Activated T-helper 1 cell treated with Interleukin-2 at 50 U/mL for 16 hours (primary cell): ENCODE data around the gene FBLIM1.

ENCODE experiments used
- DNase-seq: peaks from one replicate; pipeline ENCODE4 v3.0.0-alpha.2; 2020; ENCODE audit warnings: low read depth

Gene FBLIM1, protein sequence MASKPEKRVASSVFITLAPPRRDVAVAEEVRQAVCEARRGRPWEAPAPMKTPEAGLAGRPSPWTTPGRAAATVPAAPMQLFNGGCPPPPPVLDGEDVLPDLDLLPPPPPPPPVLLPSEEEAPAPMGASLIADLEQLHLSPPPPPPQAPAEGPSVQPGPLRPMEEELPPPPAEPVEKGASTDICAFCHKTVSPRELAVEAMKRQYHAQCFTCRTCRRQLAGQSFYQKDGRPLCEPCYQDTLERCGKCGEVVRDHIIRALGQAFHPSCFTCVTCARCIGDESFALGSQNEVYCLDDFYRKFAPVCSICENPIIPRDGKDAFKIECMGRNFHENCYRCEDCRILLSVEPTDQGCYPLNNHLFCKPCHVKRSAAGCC

GRCh38 chr1:15758343-15758931 lies at the start of gene FBLIM1:
TSS of gene FBLIM1 (plus strand) at chr1:15758795. CDS start at chr1:15764984, 6,189 bp downstream.
- DNase-seq, result no peak

- no peak for DNase-seq
Observed at GRCh38 chr1:15709226-15709625, 49.4 kb upstream of the FBLIM1 start.

DNA sequence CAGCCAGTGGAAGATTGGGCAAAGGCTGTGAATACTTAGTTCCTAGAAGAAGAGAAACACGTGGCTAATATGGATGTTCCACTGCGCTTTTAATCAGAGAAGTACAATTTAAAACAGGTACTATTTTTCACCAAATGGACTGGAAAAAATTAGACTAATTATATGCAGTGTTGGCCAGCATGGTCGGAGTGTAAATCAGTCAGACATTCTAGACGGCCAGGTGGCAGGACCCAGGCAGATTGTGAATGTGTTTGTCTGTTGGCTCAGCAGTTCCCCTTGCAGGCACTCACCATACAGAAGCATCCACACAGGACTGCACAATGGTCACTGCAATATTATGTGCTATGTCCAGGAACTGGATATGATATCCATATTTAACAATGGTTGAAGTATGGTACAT lies 46.4 kb upstream of the FBLIM1 start:
- no peak for DNase-seq

DNA sequence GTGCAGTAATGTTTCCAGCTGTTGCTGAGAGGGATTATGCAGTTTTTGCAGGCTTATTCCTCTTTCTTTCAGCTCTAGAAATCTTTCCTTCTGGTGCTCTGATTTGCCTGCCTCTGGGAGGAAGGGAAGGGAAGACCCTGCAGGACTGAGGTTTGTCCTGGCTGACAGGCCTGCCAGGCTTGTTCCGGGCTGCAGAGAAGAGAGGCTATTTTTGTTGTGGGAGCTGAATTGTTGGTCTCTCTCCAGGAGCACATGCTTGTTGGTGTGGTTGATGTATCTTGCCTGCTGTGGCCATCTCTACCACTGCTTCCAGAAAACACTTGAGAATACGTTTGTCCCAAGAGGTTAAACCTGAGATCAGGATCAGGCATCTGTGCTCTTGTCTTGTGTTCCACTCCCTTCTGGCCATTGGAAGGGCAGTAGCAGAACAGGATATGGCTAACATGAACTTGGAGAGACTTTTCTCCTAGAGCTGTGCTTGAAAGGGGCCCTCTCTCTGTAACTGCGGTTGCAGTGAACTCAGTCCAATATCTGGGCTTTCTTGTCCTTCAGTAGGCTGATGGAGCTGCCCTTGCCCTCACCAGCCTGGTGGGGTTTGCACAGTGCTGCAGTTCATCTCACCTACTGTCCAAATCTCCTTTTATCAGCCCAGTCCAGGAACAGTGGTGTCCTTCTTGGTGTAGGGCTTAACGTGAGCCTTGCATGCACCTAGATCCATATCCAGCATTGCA lies 44.0 kb upstream of the FBLIM1 start:
- no peak for DNase-seq

GRCh38 chr1:15717418-15718125 lies 41.0 kb upstream of the FBLIM1 start:
- DNase-seq, result no peak

- DNase-seq, result no peak
Observed at GRCh38 chr1:15718199-15718601, 40.4 kb upstream of the FBLIM1 start.

GRCh38 chr1:15719381-15720120 lies 39.0 kb upstream of the FBLIM1 start:
- no peak for DNase-seq

- no peak for DNase-seq
Observed at GRCh38 chr1:15720861-15721260, 37.7 kb upstream of the FBLIM1 start.

- DNase-seq, result no peak
Observed at GRCh38 chr1:15722411-15722810, 36.2 kb upstream of the FBLIM1 start.

DNA sequence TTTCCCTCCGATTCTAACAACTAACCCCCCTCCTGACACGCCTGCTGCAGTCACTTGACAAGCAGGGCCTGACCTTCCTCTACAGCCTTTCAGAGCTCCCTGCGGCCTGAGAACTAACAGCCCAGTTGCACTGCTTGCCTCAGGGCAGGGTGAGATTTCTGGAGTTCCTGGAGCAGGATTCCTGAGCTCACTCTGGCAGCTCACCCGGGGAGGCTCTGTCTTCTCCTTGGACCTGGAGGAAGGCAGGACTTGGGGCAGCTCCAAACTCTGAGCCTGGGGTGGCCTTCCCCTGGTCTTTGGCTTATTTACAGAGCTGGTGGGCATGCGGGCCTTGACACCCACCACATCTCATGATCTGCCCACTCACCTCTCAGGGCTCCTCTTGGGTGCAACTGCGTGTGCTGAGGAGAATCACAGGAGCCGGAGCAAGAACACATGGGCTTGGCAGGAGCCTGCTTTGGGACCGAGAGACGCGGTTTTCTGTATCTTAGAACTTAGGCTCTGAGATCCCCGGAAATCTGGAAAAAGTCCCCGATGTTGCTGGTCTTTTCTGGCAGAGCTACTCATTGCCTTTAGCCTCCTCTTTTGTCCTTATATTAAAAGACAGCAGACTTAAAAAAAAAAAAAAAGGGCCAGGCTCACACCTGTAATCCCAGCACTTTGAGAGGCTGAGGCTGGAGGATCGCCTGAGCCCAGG lies 35.6 kb upstream of the FBLIM1 start:
- no peak for DNase-seq

DNA sequence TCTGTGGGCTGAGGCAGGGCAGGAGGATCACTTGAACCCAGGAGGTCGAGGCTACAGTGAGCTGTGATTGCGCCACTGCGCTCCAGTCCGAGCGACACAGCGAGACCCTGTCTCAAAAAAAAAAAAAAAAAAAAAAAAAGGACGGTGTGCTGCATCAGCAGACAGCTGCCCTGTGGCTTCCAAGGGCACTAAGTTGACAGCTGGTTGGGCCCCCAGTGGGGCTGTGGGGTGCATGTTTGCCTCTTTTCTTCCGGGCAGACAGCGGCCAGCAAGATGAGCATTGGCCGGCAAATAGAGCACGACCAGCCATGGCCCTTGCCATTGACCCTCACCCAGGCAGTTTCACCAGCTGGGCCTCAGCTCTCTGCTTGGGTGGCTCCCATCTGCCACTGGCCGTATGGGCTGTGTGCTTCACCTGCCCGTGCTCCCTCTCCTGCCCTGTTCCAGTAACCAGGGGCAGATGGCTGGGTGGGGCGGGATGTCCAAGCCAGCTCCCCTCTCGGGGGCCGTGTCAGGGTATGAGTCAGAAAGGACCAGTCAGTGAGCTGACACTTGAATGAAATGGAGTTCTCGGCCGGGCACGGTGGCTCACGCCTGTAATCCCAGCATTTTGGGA lies 34.9 kb upstream of the FBLIM1 start:
- no peak for DNase-seq

DNA sequence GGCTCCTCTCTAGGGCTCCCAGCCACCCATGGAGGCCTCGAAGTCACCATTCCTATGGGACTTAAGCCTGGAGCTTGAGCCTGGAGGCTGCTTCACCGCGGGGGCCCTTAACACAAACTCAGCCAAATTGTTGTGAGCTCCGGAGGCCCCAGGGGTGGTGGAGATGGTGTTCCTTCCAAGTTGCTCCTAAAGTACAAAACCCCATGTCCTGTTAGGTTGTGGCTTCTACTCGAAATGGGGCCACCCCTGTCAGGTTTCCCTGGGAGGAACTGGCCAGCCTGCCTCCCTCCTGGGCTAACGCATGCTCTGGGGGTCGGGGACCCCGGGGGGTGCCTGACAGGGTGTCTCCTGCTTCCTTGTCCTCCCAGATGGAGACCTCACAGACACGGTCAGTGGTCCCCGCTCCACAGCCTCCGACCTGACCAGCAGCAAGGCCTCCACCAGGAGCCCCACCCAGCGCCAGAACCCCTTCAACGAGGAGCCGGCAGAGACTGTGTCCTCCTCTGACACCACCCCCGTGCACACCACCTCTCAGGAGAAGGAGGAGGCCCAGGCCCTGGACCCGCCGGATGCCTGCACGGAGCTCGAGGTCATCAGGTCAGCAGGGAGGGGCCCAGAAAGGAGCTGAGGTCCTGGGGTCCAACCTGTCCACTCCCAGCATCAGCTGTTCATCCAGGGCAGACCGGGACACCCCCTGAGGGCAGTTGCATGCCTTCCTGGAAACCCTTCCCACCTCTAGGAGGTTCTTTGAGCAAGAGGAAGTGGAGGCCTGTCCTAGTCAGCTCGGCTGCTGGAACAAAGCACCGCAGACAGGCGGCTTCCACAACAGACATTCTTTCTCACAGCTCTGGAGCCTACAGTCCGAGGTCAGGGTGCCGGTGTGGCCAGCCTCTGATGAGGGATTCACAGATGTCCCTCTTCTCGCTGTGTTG lies 33.4 kb upstream of the FBLIM1 start:
- DNase-seq, result no peak

GRCh38 chr1:15726508-15726907 lies 32.1 kb upstream of the FBLIM1 start:
- DNase-seq, result no peak

DNA sequence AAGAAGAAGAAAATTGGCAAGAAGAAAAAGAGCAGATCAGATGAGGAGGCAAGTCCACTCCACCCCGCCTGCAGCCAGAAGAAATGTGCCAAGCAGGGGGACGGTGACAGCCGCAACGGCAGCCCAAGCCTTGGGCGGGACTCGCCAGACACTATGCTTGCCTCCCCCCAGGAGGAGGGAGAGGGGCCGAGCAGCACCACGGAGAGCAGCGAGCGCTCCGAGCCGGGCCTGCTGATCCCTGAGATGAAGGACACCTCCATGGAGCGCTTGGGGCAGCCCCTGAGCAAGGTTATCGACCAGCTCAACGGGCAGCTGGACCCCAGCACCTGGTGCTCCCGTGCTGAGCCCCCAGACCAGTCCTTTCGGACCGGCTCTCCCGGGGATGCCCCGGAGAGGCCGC lies 31.6 kb upstream of the FBLIM1 start:
- no peak for DNase-seq

DNA sequence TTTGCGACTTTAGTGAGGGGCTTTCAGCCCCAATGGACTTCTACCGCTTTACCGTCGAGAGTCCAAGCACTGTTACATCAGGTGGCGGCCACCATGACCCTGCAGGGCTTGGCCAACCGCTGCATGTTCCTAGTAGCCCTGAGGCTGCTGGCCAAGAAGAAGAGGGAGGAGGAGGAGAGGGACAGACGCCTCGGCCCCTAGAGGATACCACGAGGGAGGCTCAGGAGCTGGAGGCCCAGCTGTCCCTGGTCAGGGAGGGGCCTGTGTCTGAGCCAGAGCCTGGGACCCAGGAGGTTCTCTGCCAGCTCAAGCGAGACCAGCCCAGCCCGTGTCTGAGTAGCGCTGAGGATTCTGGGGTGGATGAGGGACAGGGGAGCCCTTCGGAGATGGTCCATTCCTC lies 31.2 kb upstream of the FBLIM1 start:
- no peak for DNase-seq

GRCh38 chr1:15727866-15728534 lies 30.6 kb upstream of the FBLIM1 start:
- DNase-seq, result no peak

DNA sequence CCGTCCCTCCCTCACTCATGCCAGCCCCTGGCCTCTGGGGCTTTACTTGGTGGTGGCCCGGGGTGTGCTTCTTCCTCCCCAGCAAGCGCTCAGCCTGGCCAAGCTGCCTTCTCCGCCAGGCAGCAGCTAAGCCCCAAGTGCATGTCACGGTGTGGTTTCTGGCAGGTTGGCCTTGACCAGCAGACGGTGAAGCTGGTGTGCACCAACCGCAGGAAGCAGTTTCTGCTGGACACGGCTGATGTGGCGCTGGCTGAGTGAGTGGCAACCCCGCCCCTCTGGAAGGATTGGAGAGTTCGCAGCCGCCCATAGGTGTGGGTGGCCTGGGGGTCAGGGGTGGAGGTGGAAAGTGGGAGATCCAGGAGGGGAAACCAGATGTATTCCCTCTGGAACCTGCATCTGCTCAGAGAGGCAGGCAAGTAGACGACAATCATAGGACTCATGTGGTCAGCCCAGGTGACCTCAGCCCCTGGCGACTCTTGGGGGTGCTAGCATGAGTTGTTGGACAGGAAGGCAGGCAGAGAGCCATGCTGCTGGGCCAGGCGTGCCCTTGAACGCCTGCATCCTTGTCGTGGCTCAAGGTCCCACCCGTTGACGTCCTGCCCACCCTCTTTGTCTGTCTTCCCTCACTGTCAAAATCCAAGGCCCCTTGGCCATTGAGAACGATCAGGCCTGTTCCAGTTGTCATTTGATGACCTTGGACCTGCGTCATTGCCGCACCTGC lies 29.5 kb upstream of the FBLIM1 start:
- DNase-seq, result no peak

- DNase-seq, result no peak
Observed at GRCh38 chr1:15730423-15730822, 28.2 kb upstream of the FBLIM1 start.
